A549 (cell line): ENCODE results near the gene NUAK2. TPM values are rescaled to one million over a fixed set of nuclear protein-coding genes. Genes with fewer than 3 reads are reported as not detected.

ENCODE experiments used
- ATAC-seq, 2 experiments: fragments of 200-7000 bp in 1 of 2; fragments of >200 bp in 1 of 2; cut with Nextera tagmentation in 1 of 2; cut with Tn5 transposase in 1 of 2; 3 replicates each; pipeline versions ENCODE4 v1.8.0 to v1.9.1; 2018 to 2020; ENCODE audit warnings: mild to moderate bottlenecking in 1 of 2, moderate library complexity in 1 of 2
- CTCF ChIA-PET: fragments of 300-600 bp; sonication (Branson Sonifier 250); formaldehyde crosslinking; extraction: SDS; loops from one replicate; lab custom pipeline; 2021; ENCODE audit warnings: antibody characterized with exemption, inconsistent platforms; lab: Yijun Ruan, JAX
- POLR2A ChIA-PET: fragments of 350-600 bp; formaldehyde crosslinking; extraction: SDS; loops from one replicate; lab custom pipeline; 2021; ENCODE audit warnings: antibody characterized with exemption, inconsistent platforms; lab: Yijun Ruan, JAX
- DNase-seq, 2 experiments: peaks; one replicate each; pipeline versions ENCODE4 v3.0.0 to v3.0.0-alpha.2; 2011 to 2016; ENCODE audit warnings: low read depth in 1 of 2, low spot score in 1 of 2
- FAIRE-seq: peaks from 2 replicates; lab custom pipeline; 2011; peaks lifted over from hg19 to GRCh38; lab: Jason Lieb, UNC
- H3K27ac ChIP-seq, 2 experiments: fragments of >200 bp; sonication (Bioruptor Twin); formaldehyde crosslinking; 3 replicates each; pipeline ENCODE4 v1.5.1; 2016 to 2017
- H3K4me1 ChIP-seq: fragments of >200 bp; sonication (Bioruptor Twin); formaldehyde crosslinking; 3 replicates; pipeline ENCODE4 v1.6.1; 2016
- H3K4me2 ChIP-seq: fragments of >200 bp; sonication (Bioruptor Twin); formaldehyde crosslinking; 3 replicates; pipeline ENCODE4 v1.6.1; 2016
- H3K4me3 ChIP-seq: fragments of >200 bp; sonication (Bioruptor Twin); formaldehyde crosslinking; 3 replicates; pipeline ENCODE4 v1.5.1; 2016
- H3K9me3 ChIP-seq: fragments of >200 bp; sonication (Bioruptor Twin); formaldehyde crosslinking; 3 replicates; pipeline ENCODE4 v1.6.1; 2016
- ATOH8 ChIP-seq: fragments of 250-450 bp; sonication (Bioruptor Pico); IDR thresholded peaks from 2 replicates; pipeline ENCODE4 v1.5.0; 2020; ENCODE audit warnings: low read depth, mild to moderate bottlenecking, moderate library complexity
- CBX2 ChIP-seq: fragments of 200-600 bp; sonication (generic); IDR thresholded peaks from 2 replicates; pipeline ENCODE4 v1.6.1; 2016; ENCODE audit warnings: low read depth, mild to moderate bottlenecking, borderline replicate concordance
- CTCF ChIP-seq: fragments of >200 bp; sonication (Bioruptor Twin); formaldehyde crosslinking; IDR thresholded peaks from 3 replicates; pipeline ENCODE4 v1.5.1; 2016
- E2F6 ChIP-seq: IDR thresholded peaks from 2 replicates; pipeline ENCODE4 v1.6.1; 2012; ENCODE audit warnings: low read depth, borderline replicate concordance
- EHF ChIP-seq: fragments of 250-450 bp; sonication (Bioruptor Pico); IDR thresholded peaks from 2 replicates; pipeline ENCODE4 v1.5.0; 2020; ENCODE audit warnings: mild to moderate bottlenecking
- EHMT2 ChIP-seq: fragments of 200-600 bp; sonication (generic); IDR thresholded peaks from 2 replicates; pipeline ENCODE4 v1.6.1; 2016; ENCODE audit warnings: antibody characterized with exemption, low read depth, mild to moderate bottlenecking, moderate library complexity
- HES2 ChIP-seq: fragments of >200 bp; sonication (Bioruptor Twin); formaldehyde crosslinking; IDR thresholded peaks from 2 replicates; pipeline ENCODE4 v1.6.1; 2016
- HMGXB4 ChIP-seq: fragments of 250-450 bp; sonication (Bioruptor Pico); IDR thresholded peaks from 2 replicates; pipeline ENCODE4 v1.5.0; 2021; ENCODE audit warnings: mild to moderate bottlenecking, moderate library complexity, borderline replicate concordance
- HOXA7 ChIP-seq: fragments of 250-450 bp; sonication (Bioruptor Pico); IDR thresholded peaks from 2 replicates; pipeline ENCODE4 v1.5.0; 2020; ENCODE audit warnings: mild to moderate bottlenecking, moderate library complexity
- HOXB13 ChIP-seq: fragments of 250-450 bp; sonication (Bioruptor Pico); IDR thresholded peaks from 2 replicates; pipeline ENCODE4 v1.5.0; 2020; ENCODE audit warnings: low read depth, mild to moderate bottlenecking, moderate library complexity
- HOXB5 ChIP-seq: fragments of 250-450 bp; sonication (Bioruptor Pico); IDR thresholded peaks from 2 replicates; pipeline ENCODE4 v1.5.0; 2020; ENCODE audit warnings: mild to moderate bottlenecking, moderate library complexity
- KDM1A ChIP-seq: fragments of 200-600 bp; sonication (generic); IDR thresholded peaks from 2 replicates; pipeline ENCODE4 v1.6.1; 2016; ENCODE audit warnings: low read depth, mild to moderate bottlenecking
- KDM5A ChIP-seq: fragments of 200-600 bp; sonication (generic); IDR thresholded peaks from 2 replicates; pipeline ENCODE4 v1.6.1; 2016; ENCODE audit warnings: antibody characterized with exemption, mild to moderate bottlenecking
- MAZ ChIP-seq: fragments of 150-350 bp; IDR thresholded peaks from 2 replicates; pipeline ENCODE4 v1.6.1; 2014; ENCODE audit warnings: antibody characterized with exemption, low read depth, low read length, borderline replicate concordance
- NR3C1 ChIP-seq: fragments of >200 bp; sonication (Bioruptor Twin); formaldehyde crosslinking; IDR thresholded peaks from 3 replicates; pipeline ENCODE4 v1.6.1; 2017
- PBX3 ChIP-seq: IDR thresholded peaks from 2 replicates; pipeline ENCODE4 v1.6.1; 2012
- POLR2A ChIP-seq: IDR thresholded peaks from 2 replicates; pipeline ENCODE4 v1.6.1; 2012; ENCODE audit warnings: mild to moderate bottlenecking, low read length
- RCOR1 ChIP-seq: fragments of 150-350 bp; IDR thresholded peaks from 2 replicates; pipeline ENCODE4 v1.6.1; 2014; ENCODE audit warnings: antibody characterized with exemption, low read length, low read depth
- RNF2 ChIP-seq: fragments of 200-600 bp; sonication (generic); IDR thresholded peaks from 2 replicates; pipeline ENCODE4 v1.6.1; 2016; ENCODE audit warnings: low read depth, mild to moderate bottlenecking, antibody characterized with exemption, moderate library complexity, borderline replicate concordance
- USF2 ChIP-seq: fragments of 450-650 bp; IDR thresholded peaks from 2 replicates; pipeline ENCODE4 v1.6.1; 2014; ENCODE audit warnings: antibody characterized with exemption
- ZFP36 ChIP-seq: fragments of 450-650 bp; IDR thresholded peaks from 2 replicates; pipeline ENCODE4 v1.6.1; 2014; ENCODE audit warnings: borderline replicate concordance; ENCODE audit not compliant: partially characterized antibody
- ZNF302 ChIP-seq: fragments of 250-450 bp; sonication (Bioruptor Pico); IDR thresholded peaks from 2 replicates; pipeline ENCODE4 v1.9.0; 2021; ENCODE audit warnings: inconsistent platforms, mild to moderate bottlenecking, moderate library complexity
- WGBS: methylation state at CpG from one replicate; pipeline ENCODE4 v1.1.6; 2017; ENCODE audit errors: missing lambda C conversion rate; 5-methylcytosine and 5-hydroxymethylcytosine counted together
- polyA plus RNA-seq, 4 experiments: library from polyadenylated mRNA; depleted of rRNA in 3 of 4; stranded (reverse); fragments of >200 nt; fragmentation: RNase III in 1 of 4; extraction: RNeasy Plus Mini Kit Qiagen cat#74134 plus additional on column Dnase treatment in 1 of 4; gene quantifications; 2 replicates in 3 of 4; 3 replicates in 1 of 4; pipeline ENCODE4 v1.2.3, GENCODE V29; 2011 to 2017

The NUAK2 gene
- polyA plus RNA-seq, 2 of the 4 experiments (the other 2 are of a cell fraction), result 29.7 to 37.8 TPM

- TF ChIP-seq E2F6, result no peak
- no peak for TF ChIP-seq RNF2
- no peak for TF ChIP-seq ZNF302 (CRISPR knock-in tag)
Measured at GRCh38 chr1:205303247-205303888, 18.2 kb downstream of the NUAK2 start (continued).

GRCh38 chr1:205301842-205302588 is 19.5 kb downstream of the NUAK2 start:
- peak in 1 of 2 experiments; percentile 82 for DNase-seq
- TF ChIP-seq POLR2A (no peak), HES2 (no peak), E2F6 (no peak), ATOH8 (0 out of 2 replicates have a peak, but pooled peaks have one; percentile 10), KDM1A (no peak), ZFP36 (no peak), KDM5A (no peak), EHMT2 (no peak), RCOR1 (no peak), HMGXB4 (CRISPR knock-in tag) (0 out of 2 replicates have a peak, but pooled peaks have one; percentile 22), HOXB13 (CRISPR knock-in tag) (0 out of 2 replicates have a peak, but pooled peaks have one; percentile 22), NR3C1 (no peak), HOXB5 (peak; percentile 83), USF2 (no peak), MAZ (no peak), CBX2 (no peak), PBX3 (no peak), HOXA7 (no peak), CTCF (no peak), EHF (CRISPR knock-in tag) (peak; percentile 60; the same call in 1 of the 2 replicates)

More at GRCh38 chr1:205301842-205302588, 19.5 kb downstream of the NUAK2 start:
- ChIA-PET CTCF (interaction anchor here (1.3 to 89.2 kb wide), 3 partner anchors 12 to 184 kb away, joined by 3 to 3627 read pairs (median 3627); partner anchors contain the start of genes KLHDC8A and NUAK2), POLR2A (interaction anchor here (1.0 to 5.4 kb wide), 11 partner anchors 8 to 29 kb away, joined by 3 to 49 read pairs (median 11); partner anchors contain the start of gene NUAK2)
- H3K27ac ChIP-seq, result peak overlapping the region; percentile 98 to 99
- peak overlapping the region; percentile 8; the same call in 2 of the 3 replicates for H3K4me3 ChIP-seq
- peak; percentile 13 for FAIRE-seq
- H3K4me1 ChIP-seq, result peaks cover 94% of the 10 kb centered on the region
- H3K4me2 ChIP-seq, result peak overlapping the region; percentile 68
- H3K9me3 ChIP-seq, result no peaks in the 10 kb centered on the region
- WGBS, result 13% methylated on average over 6 of the region's 6 CpGs
- ATAC-seq, result peak in 1 of 2 experiments; percentile 18; a peak in 3 of 6 replicates
